CD4-positive, alpha-beta T cell treated with Interleukin-15 for 1 hour (primary cell): Measurements from ENCODE around the gene PSMD12.
"Not testable (repeated sequence)": the region's sequence is repeated elsewhere in the genome, so short reads cannot be mapped to it uniquely, and the experiment has no call there.

Source experiments
- DNase-seq: peaks from one replicate; pipeline ENCODE4 v3.0.0-alpha.2; 2020

PSMD12 gene

DNA sequence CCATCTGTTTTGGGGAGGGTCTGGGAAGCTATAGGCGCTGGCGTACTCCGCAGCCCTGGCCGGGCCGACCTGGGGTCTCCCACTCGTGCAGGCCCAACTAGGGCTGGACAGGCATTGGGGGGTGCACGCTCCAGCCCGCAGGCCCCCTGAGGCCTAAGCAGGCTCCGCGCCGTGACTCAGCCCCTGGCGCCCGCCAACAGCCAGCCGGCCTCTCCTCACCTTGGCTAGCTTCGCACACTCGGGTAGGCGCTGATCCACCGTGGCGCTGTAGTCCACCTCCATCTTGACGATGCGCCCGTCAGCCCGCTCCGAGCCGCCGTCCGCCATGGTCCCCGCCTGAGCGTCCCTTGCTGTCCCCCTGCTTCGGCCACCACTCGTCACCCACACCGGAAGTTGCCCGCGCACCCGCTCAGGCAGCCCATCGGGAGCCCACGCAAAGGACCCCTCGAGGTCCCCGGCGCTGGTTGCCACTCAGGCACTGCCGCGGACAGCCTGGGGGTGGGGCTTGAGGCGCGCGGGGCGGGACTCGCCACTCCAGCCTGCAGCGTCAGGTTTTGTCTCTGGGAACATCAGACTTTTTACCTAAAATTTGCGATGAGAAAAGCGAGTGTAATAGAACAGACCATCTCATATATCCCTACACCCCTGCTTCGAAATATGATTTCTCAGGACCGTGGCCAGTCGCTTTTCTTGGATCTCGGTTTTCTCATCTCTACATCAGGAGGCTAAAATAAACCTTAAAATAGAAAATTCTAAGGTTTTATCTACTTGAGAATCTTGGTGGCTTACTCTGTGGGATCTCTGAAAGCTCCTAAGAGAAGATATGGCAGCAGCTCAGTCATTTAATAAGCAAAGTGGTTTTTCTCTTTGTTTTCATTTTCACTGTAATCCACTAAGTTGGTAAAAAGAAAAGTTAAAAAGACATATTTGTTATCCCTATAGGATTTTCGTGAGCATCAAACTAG is at the start of gene PSMD12:
Gene PSMD12 (minus strand): TSS at position 385 of the 965 bp plus-strand sequence. CDS start 58 bp downstream, at position 327.
- peak; percentile 91 for DNase-seq

- no peak for DNase-seq
Observed at GRCh38 chr17:67415291-67415690, 48.9 kb upstream of the PSMD12 start.

DNA sequence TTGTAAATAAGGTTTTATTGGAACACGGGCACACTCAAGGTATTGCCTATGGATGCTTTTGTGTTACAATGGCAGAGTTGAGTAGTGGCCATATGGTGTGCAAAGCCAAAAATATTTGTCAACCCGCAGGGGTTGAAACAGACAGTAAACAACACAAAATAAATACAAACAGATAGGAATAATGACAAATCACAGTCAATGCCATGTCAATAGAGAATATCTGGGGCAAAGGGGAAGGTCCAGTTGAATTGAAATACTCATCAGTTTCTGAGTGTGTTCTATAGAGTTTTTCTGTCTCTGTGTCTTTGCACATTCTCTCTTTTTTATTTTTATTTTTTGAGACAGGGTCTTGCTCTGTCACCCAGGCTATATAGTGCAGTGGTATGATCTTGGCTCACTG is 48.2 kb upstream of the PSMD12 start:
- no peak for DNase-seq

DNA sequence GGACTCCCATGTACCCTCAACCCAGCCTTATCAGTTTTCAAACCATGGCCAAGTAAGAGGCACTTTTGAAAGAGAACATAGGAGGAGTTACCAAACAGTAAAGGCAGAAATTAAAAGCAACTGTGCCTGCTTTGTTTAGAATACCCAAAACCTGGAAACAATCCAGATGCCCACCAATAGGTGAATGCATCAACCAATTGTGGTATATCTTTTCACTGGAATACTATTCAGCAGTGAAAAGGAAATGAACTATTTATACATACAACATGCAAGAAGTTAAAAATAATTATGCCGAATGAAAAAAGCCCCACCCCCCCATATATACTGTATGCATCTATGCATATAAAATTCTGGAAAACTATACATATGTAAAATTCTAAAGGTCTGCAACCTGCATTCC is 47.8 kb upstream of the PSMD12 start:
- no peak for DNase-seq

GRCh38 chr17:67413388-67413787 is 47.0 kb upstream of the PSMD12 start:
- no peak for DNase-seq

- no peak for DNase-seq
Observed at GRCh38 chr17:67412941-67413340, 46.6 kb upstream of the PSMD12 start.

- no peak for DNase-seq
Observed at GRCh38 chr17:67412032-67412431, 45.7 kb upstream of the PSMD12 start.

GRCh38 chr17:67411397-67411796 is 45.0 kb upstream of the PSMD12 start:
- peak; percentile 35 for DNase-seq

DNA sequence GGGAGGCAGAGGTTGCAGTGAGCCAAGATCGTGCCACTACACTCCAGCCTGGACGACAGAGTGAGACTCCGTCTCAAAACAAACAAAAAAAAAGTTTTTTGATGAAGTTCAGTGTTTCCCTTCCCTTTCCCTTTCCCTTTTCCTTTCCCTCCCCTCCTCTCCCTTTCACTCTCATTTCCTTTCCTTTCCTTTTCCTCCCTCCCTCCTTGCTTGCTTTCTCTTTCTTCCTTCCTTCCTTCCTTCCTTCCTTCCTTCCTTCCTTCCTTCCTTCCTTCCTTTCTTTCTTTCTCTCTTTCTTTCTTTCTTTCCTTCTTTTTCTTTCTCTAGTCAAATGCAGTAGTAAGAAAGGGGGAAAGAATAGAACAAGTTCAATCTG is 42.1 kb upstream of the PSMD12 start:
- DNase-seq, result not testable (repeated sequence)

GRCh38 chr17:67403483-67403882 is 37.1 kb upstream of the PSMD12 start:
- no peak for DNase-seq

- DNase-seq, result no peak
Observed at GRCh38 chr17:67403065-67403464, 36.7 kb upstream of the PSMD12 start.

- DNase-seq, result no peak
Observed at GRCh38 chr17:67401598-67402504, 35.5 kb upstream of the PSMD12 start.

GRCh38 chr17:67401106-67401505 is 34.7 kb upstream of the PSMD12 start:
- no peak for DNase-seq

GRCh38 chr17:67400193-67400592 is 33.8 kb upstream of the PSMD12 start:
- DNase-seq, result peak; percentile 30

DNA sequence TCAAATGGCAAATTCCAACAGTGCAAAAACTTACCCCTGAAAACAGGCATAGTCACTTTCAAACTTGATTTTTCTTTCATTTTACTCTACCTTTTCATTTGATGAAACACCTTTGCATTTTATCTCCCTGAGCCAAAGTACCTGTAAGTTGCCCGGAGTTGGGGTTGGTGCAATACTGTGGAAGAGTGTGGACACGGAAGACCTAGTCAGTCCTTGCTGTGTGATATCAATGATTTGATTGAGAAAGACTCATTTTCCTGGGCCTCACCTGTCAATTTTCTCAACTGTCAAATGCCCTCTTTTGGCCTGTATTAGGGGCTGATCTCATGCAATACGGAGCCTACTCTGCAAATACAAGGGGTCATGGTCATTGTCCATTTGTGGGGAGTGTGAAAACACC is 33.3 kb upstream of the PSMD12 start:
- DNase-seq, result no peak

- no peak for DNase-seq
Observed at GRCh38 chr17:67393809-67394397, 27.5 kb upstream of the PSMD12 start.

- no peak for DNase-seq
Observed at GRCh38 chr17:67392111-67392510, 25.7 kb upstream of the PSMD12 start.

- DNase-seq, result peak; percentile 63
Observed at GRCh38 chr17:67390646-67391361, 24.4 kb upstream of the PSMD12 start.

- no peak for DNase-seq
Observed at GRCh38 chr17:67390006-67390645, 23.7 kb upstream of the PSMD12 start.

DNA sequence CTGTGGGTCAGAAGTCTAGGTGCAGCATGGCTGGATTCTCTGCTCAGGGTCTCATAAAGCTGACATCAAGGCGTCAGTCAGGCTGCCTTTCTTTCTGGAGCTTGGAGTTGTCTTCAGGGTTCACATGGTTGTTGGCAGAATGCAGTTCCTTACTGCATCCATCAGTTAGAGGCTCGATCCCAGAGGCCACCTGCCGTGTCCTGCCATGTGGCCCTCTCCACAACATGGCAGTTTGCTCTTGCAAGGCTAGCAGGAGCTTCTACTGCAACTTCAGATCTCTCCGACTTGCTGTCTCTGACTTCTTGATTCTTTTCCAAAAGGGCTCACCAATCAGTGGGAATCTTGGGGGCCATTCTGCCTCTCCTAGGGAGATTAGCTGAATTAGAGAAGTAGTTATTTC is 22.6 kb upstream of the PSMD12 start:
- DNase-seq, result no peak

DNA sequence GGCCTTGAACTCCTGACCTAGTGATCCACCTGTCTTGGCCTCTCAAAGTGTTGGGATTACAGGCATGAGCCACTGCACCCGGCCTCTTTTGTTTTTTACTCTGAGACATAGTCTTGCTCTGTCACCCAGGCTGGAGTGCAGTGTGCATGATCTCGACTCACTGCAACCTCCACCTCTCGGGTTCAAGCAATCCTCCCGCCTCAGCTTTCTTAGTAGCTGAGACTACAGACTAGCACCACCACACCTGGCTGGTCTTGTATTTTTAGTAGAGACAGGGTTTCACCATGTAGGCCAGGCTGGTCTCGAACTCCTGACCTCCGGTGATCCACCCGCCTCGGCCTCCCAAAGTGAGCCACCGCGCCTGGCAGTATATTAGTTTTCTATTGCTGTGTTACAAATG is 22.2 kb upstream of the PSMD12 start:
- not testable (repeated sequence) for DNase-seq

DNA sequence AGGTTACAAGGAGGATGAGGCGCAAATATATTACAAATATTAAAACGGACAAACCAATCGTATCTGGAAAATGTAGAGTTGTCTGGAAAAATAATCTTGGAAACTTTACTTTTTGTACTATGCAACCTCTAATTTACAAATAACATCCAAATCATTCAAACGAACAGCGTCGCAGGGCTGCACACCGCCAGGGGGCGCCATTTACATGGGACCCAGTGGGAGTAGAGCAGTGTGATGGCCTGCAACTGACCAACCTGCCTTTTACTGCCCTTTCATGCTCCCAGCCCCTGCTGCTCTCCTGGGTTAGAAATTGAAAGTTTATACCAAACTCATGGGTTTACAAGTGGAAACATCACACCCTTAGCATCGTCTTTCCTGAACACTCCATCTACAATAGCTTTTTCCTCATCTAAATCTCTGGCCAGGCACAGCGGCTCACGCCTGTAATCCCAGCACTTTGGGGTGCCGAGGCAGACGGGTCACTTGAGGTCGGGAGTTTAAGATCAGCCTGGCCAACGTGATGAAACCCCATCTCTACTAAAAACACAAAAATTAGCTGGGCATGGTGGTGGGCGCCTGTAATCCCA is 20.7 kb upstream of the PSMD12 start:
- peak; percentile 29 for DNase-seq
